Measurements from ENCODE around the gene TMEM240. TPM values are rescaled to one million over a fixed set of nuclear protein-coding genes. Genes with fewer than 3 reads are reported as not detected.
A peak's percentile ranks its signal among the peaks of the same experiment; 100 is the strongest.

The TMEM240 gene
- total and polyA plus RNA-seq, 10 donors = 0.39 to 5.3 (median 2.6) TPM; not detected in 1

GRCh38 chr1:1548591-1548990, 8.2 kb upstream of the TMEM240 start:
- DNase-seq = no peak
- TF ChIP-seq CTCF (IDR thresholded peaks at IDR 0.05 in 8 of 11, conservative IDR thresholded peaks at IDR 0.05 in 3 of 11) (no peak), POLR2AphosphoS5 (IDR thresholded peaks at IDR 0.05) (peak in 2 of 3 donors; percentile 41 to 54)
- Histone ChIP-seq H3K27me3 (replicated peaks in 1 of 7) (no peaks in the 10 kb centered on the region), H3K9me3 (no peaks in the 10 kb centered on the region), H3K27ac (no peak overlapping the region), H3K4me1 (peaks cover 0 to 31% (median 0%) of the 10 kb centered on the region in 6 donors), H3K4me3 (no peak overlapping the region), H3K36me3 (peaks cover 0 to 56% (median 0%) of the 10 kb centered on the region in 6 donors)
- intact Hi-C loops (cut with DNase I; ENCODE audit: low total_unique reads) = no loop called here
- 82 to 94% (median 87%) methylated on average over 11 to 14 of the region's 14 CpGs for WGBS, 5 donors

- H3K9me3 ChIP-seq = no peaks in the 10 kb centered on the region
- no peak overlapping the region for H3K4me3 ChIP-seq
- H3K27me3 ChIP-seq (replicated peaks in 1 of 7) = no peaks in the 10 kb centered on the region
- no peak for DNase-seq
- H3K27ac ChIP-seq = no peak overlapping the region
- H3K4me1 ChIP-seq = peaks cover 0 to 42% (median 7%) of the 10 kb centered on the region in 6 donors
- intact Hi-C loops (cut with DNase I; ENCODE audit: low total_unique reads) = no loop called here
- peaks cover 0 to 67% (median 10%) of the 10 kb centered on the region in 6 donors for H3K36me3 ChIP-seq
- TF ChIP-seq POLR2AphosphoS5 (IDR thresholded peaks at IDR 0.05) = peak in 2 of 3 donors; percentile 24 to 32
- no peak for TF ChIP-seq POLR2A (IDR thresholded peaks at IDR 0.05)
- no peak for TF ChIP-seq CTCF (IDR thresholded peaks at IDR 0.05 in 8 of 11, conservative IDR thresholded peaks at IDR 0.05 in 3 of 11)
- WGBS, 5 donors = 90 to 97% (median 91%) methylated on average over 17 to 19 of the region's 19 CpGs
Observed at GRCh38 chr1:1547476-1547875, 7.1 kb upstream of the TMEM240 start.

- H3K4me3 ChIP-seq = no peak overlapping the region
- intact Hi-C loops (cut with DNase I; ENCODE audit: low total_unique reads) = no loop called here
- no peak for TF ChIP-seq POLR2AphosphoS5 (IDR thresholded peaks at IDR 0.05)
- TF ChIP-seq POLR2A (IDR thresholded peaks at IDR 0.05) = no peak
- no peak for TF ChIP-seq CTCF (IDR thresholded peaks at IDR 0.05 in 8 of 11, conservative IDR thresholded peaks at IDR 0.05 in 3 of 11)
- H3K4me1 ChIP-seq = peaks cover 0 to 46% (median 8%) of the 10 kb centered on the region in 6 donors
- peaks cover 0 to 71% (median 13%) of the 10 kb centered on the region in 6 donors for H3K36me3 ChIP-seq
- no peak overlapping the region for H3K27ac ChIP-seq
- DNase-seq = no peak
- no peaks in the 10 kb centered on the region for H3K9me3 ChIP-seq
- 74 to 96% (median 87%) methylated on average over 9 of the region's 9 CpGs for WGBS, 5 donors
- H3K27me3 ChIP-seq (replicated peaks in 1 of 7) = no peaks in the 10 kb centered on the region
Observed at GRCh38 chr1:1547011-1547410, 6.6 kb upstream of the TMEM240 start.

- DNase-seq = no peak
Observed at GRCh38 chr1:1545946-1546737, 5.7 kb upstream of the TMEM240 start.

More at GRCh38 chr1:1545946-1546737, 5.7 kb upstream of the TMEM240 start:
- TF ChIP-seq POLR2AphosphoS5 (IDR thresholded peaks at IDR 0.05) (peak in 1 of 3 donors; percentile 49), POLR2A (IDR thresholded peaks at IDR 0.05) (no peak), CTCF (IDR thresholded peaks at IDR 0.05 in 8 of 11, conservative IDR thresholded peaks at IDR 0.05 in 3 of 11) (no peak)
- no peaks in the 10 kb centered on the region for H3K27me3 ChIP-seq (replicated peaks in 1 of 7)
- peaks cover 0 to 52% (median 11%) of the 10 kb centered on the region in 6 donors for H3K4me1 ChIP-seq
- 81 to 92% (median 88%) methylated on average over 23 of the region's 23 CpGs for WGBS, 5 donors
- intact Hi-C loops (cut with DNase I; ENCODE audit: low total_unique reads) = no loop called here
- no peaks in the 10 kb centered on the region for H3K9me3 ChIP-seq
- peaks cover 0 to 76% (median 22%) of the 10 kb centered on the region in 6 donors for H3K36me3 ChIP-seq
- no peak overlapping the region for H3K4me3 ChIP-seq
- peak overlapping the region in 3 of 8 donors; percentile 4 to 17 (median 7) for H3K27ac ChIP-seq

All from spleen (tissue), 11 donors.